Neural crest cell (in vitro differentiated cells): ENCODE results near the gene ASB10. TPM values are rescaled to one million over a fixed set of nuclear protein-coding genes. Genes with fewer than 3 reads are reported as not detected.
A peak's percentile ranks its signal among the peaks of the same experiment; 100 is the strongest.

Experiments
- DNase-seq: peaks from one replicate; pipeline ENCODE4 v3.0.0; 2021; ENCODE audit warnings: low read depth, mixed read lengths, low spot score
- H3K27ac Mint-ChIP-seq: one replicate; pipeline ENCODE4 v1.8.0; 2021; ENCODE audit warnings: mild to moderate bottlenecking, mixed read lengths; ENCODE audit not compliant: unreplicated experiment
- H3K27me3 Mint-ChIP-seq: 2 replicates; pipeline ENCODE4 v1.8.0; 2021; ENCODE audit warnings: low read depth, mild to moderate bottlenecking, mixed read lengths
- H3K36me3 Mint-ChIP-seq: 2 replicates; pipeline ENCODE4 v1.8.0; 2021; ENCODE audit warnings: low read depth, mild to moderate bottlenecking, mixed read lengths
- H3K4me1 Mint-ChIP-seq: 2 replicates; pipeline ENCODE4 v1.8.0; 2021; ENCODE audit warnings: mixed read lengths
- H3K4me3 Mint-ChIP-seq: one replicate; pipeline ENCODE4 v1.8.0; 2021; ENCODE audit warnings: mild to moderate bottlenecking, mixed read lengths
- H3K9me3 Mint-ChIP-seq: 2 replicates; pipeline ENCODE4 v1.8.0; 2021; ENCODE audit warnings: mixed read lengths
- total RNA-seq: library from RNA; stranded (reverse); gene quantifications from 2 replicates; pipeline ENCODE4 v1.2.1, GENCODE V29; 2021
- TF ChIP-seq, protein P1 (sequence below): fragments of 200-600 bp; sonication (generic); conservative IDR thresholded peaks from 2 replicates; pipeline ENCODE4 v1.5.0; 2021; ENCODE audit warnings: antibody characterized with exemption, mild to moderate bottlenecking

ASB10 gene
- total RNA-seq, 1 donor from 2014 or later = not detected

- Mint-ChIP-seq H3K27me3 (no peaks in the 10 kb centered on the region), H3K27ac (no peak overlapping the region), H3K4me1 (peaks cover 11% of the 10 kb centered on the region), H3K36me3 (peaks cover 6% of the 10 kb centered on the region), H3K9me3 (no peaks in the 10 kb centered on the region), H3K4me3 (peak overlapping the region; percentile 29)
- TF ChIP-seq, protein P1, sequence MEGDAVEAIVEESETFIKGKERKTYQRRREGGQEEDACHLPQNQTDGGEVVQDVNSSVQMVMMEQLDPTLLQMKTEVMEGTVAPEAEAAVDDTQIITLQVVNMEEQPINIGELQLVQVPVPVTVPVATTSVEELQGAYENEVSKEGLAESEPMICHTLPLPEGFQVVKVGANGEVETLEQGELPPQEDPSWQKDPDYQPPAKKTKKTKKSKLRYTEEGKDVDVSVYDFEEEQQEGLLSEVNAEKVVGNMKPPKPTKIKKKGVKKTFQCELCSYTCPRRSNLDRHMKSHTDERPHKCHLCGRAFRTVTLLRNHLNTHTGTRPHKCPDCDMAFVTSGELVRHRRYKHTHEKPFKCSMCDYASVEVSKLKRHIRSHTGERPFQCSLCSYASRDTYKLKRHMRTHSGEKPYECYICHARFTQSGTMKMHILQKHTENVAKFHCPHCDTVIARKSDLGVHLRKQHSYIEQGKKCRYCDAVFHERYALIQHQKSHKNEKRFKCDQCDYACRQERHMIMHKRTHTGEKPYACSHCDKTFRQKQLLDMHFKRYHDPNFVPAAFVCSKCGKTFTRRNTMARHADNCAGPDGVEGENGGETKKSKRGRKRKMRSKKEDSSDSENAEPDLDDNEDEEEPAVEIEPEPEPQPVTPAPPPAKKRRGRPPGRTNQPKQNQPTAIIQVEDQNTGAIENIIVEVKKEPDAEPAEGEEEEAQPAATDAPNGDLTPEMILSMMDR = no peak
- DNase-seq = no peak
These were observed 51.6 kb downstream of the ASB10 start for GRCh38 chr7:151135525-151135845.

DNA sequence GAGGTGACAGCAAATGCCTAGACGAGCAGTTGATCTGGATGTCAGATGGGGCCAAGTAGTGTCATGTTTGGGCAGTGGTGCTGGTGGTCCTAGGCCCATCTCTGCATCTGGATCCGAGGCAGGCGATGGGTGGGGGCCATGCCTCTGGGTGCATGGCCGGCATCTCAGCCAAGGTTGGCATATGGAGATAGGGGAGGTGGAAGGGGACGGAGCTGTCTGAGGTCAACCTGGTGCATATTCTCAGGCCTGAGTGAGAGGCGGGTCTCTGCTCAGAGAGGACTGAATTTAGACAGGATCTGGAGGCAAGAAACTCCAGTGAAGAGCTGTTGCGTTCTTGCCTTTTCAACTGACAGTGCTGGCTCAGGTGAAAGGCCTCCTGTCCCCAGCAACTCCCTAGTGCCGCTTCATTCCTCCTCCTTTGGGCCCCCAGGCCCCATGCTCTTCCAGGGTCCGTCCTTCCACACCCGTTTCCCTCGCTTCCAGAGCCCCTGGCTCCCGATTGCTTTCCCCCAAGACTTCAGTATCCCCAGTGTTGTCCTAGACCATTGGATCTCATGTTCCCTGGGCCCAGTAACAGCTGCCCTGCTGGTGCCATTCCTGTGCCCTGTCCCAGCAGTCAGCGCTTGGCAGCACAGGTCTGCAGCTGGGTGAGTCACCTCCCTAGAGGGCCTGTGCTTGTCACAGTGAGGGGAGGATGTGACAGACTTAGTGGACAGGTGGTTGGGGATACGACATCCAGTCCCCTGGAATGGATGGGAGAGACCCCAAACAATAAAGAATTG lies 52.1 kb downstream of the ASB10 start:
- no peak for DNase-seq
- peak overlapping the region; percentile 29 for H3K4me3 Mint-ChIP-seq
- H3K36me3 Mint-ChIP-seq = peaks cover 6% of the 10 kb centered on the region
- H3K9me3 Mint-ChIP-seq = no peaks in the 10 kb centered on the region
- TF ChIP-seq, protein P1 = no peak
- H3K27ac Mint-ChIP-seq = peak overlapping the region; percentile 92
- H3K27me3 Mint-ChIP-seq = no peaks in the 10 kb centered on the region
- H3K4me1 Mint-ChIP-seq = peaks cover 10% of the 10 kb centered on the region

DNA sequence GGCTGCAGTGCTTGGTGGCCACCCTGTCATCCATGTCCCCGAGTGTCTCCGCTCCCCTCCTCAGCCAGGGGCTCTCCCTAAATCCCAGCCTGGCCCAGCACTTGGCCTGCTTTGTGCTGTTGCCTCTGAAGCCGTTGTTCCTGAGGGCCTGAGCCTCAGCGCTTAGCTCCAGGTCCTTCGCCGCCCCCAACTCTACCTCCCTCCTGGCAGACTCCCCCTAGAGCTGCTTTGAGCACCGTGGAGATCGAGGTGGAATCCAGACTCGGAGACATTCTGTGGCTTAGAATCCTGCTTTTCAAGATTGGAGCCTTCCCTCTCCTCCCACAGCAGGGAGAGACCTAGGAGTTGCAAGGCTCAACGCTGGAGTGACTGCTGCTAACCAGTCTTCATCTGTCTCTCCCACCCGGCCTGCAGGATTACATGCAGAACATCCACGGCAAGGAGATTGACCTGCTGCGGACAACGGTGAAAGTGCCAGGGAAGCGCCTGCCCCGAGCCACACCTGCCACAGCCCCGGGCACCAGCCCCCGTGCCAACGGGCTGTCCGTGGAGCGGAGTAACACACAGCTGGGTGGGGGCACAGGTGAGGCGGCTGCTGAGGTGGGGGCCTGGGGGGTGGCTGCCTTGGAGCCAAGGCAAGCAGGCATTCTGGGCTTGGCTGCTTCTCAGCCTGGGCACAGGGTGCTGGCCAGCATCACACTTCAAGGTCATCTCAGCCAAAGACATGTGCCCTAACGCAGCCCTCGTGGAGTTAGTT lies 52.9 kb downstream of the ASB10 start:
- H3K27me3 Mint-ChIP-seq = no peaks in the 10 kb centered on the region
- DNase-seq = no peak
- no peak overlapping the region for H3K4me3 Mint-ChIP-seq
- peaks cover 6% of the 10 kb centered on the region for H3K36me3 Mint-ChIP-seq
- H3K4me1 Mint-ChIP-seq = peaks cover 6% of the 10 kb centered on the region
- H3K27ac Mint-ChIP-seq = no peak overlapping the region
- TF ChIP-seq, protein P1 = no peak
- no peaks in the 10 kb centered on the region for H3K9me3 Mint-ChIP-seq

GRCh38 chr7:151133266-151133985 lies 53.6 kb downstream of the ASB10 start:
- Mint-ChIP-seq H3K4me3 (peak overlapping the region; percentile 31), H3K9me3 (no peaks in the 10 kb centered on the region), H3K4me1 (no peaks in the 10 kb centered on the region), H3K27me3 (no peaks in the 10 kb centered on the region), H3K27ac (no peak overlapping the region), H3K36me3 (peaks cover 6% of the 10 kb centered on the region)
- no peak for DNase-seq
- TF ChIP-seq, protein P1 = no peak

DNA sequence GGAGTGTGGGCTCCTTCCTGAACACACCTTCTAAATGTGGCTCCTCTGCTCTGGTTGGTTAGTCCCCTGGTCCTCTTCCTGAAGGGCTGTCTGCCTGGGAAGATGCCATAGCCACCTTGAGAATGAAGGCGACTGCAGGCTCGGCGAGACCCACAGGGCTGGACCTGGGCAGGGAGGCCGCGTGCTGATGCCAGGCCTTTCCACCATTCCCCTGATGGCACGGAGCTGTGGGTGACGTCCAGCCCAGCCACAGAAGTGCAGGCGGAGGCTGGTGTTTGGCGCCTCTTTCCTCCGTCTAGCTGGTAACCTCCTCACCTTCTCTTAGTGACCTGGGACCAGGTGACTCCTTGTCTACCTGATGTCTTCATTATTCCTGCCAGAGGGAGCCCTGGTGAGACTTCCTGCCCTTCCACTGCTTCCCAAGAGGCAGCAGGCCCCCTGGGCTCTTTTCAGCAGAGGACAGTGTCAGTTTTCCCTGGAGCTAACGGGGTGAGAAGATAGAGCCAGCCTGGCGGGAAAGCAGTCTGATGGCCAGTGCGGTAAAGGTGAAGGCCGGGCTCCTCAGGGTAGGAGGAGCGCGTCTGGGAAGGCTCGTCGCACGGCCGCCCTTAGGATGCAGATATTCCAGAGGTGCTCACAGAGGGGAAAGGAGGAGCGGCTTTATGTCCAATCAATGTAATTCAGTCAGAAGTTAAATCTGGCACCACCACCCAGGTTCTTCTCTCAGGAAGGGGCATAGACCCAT lies 54.4 kb downstream of the ASB10 start:
- H3K27me3 Mint-ChIP-seq = no peaks in the 10 kb centered on the region
- H3K27ac Mint-ChIP-seq = no peak overlapping the region
- TF ChIP-seq, protein P1 = no peak
- peaks cover 4% of the 10 kb centered on the region for H3K4me1 Mint-ChIP-seq
- no peak overlapping the region for H3K4me3 Mint-ChIP-seq
- H3K9me3 Mint-ChIP-seq = no peaks in the 10 kb centered on the region
- no peak for DNase-seq
- peaks cover 6% of the 10 kb centered on the region for H3K36me3 Mint-ChIP-seq
